ENCODE measurements around the gene SLCO2B1.

DNA sequence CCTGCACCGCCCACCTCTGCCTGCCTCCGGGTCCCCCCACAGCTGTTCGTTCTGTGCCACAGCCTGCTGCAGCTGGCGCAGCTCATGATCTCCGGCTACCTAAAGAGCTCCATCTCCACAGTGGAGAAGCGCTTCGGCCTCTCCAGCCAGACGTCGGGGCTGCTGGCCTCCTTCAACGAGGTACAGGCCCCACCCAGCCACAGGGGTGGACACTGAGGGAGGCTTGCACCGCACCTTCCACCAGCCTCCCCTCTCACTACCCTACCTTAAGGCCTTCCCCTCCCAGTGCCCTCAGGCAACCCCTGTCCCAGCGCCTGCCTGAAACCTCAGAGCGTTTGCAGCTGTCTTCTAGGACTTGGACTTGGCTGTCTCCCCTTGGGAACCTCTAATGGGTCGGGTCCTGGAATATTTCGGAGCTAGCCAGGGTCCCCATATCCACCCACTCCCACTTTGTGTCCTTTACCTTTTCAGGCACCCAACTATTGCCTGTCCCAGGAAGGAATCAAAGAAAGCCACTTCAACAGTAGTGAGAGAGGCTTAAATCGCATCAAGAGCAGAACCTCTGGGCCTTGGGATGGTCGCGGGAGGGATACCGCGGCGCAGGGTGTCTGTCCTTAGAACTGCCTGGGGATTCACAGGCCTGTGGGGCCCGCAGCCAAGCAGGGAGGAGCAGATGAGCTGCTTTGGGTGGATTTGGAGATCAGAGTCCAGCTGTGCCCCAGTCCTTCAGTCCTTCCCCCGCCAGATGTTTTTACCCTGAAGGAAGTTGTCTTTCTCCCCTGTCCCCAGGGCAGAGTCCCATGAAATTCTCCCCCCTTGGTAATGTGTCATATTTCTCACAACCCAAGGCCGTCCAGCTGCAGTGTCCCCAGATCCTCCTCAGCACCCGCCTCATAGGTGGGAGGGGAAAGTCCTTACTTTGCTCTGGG lies 13.3 kb downstream of the SLCO2B1 start:
- TF ChIP-seq, protein P1, sequence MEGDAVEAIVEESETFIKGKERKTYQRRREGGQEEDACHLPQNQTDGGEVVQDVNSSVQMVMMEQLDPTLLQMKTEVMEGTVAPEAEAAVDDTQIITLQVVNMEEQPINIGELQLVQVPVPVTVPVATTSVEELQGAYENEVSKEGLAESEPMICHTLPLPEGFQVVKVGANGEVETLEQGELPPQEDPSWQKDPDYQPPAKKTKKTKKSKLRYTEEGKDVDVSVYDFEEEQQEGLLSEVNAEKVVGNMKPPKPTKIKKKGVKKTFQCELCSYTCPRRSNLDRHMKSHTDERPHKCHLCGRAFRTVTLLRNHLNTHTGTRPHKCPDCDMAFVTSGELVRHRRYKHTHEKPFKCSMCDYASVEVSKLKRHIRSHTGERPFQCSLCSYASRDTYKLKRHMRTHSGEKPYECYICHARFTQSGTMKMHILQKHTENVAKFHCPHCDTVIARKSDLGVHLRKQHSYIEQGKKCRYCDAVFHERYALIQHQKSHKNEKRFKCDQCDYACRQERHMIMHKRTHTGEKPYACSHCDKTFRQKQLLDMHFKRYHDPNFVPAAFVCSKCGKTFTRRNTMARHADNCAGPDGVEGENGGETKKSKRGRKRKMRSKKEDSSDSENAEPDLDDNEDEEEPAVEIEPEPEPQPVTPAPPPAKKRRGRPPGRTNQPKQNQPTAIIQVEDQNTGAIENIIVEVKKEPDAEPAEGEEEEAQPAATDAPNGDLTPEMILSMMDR (IDR thresholded peaks at IDR 0.05; ENCODE audit: control extremely low read depth in 1 of 3, insufficient read depth in 1 of 3, low read depth in 1 of 3, low read length in 3 of 3): no peak
- no peak for TF ChIP-seq EZH2 (IDR thresholded peaks at IDR 0.05; ENCODE audit: low read depth, low read length, severe bottlenecking)
- no peak for TF ChIP-seq SIRT6 (IDR thresholded peaks at IDR 0.05; ENCODE audit: low read length)
- TF ChIP-seq YY1 (IDR thresholded peaks at IDR 0.05; ENCODE audit: low read depth, low read length): no peak
- no peak for TF ChIP-seq TBP (IDR thresholded peaks at IDR 0.05; ENCODE audit: low read depth, low read length)
- TF ChIP-seq, protein P2, sequence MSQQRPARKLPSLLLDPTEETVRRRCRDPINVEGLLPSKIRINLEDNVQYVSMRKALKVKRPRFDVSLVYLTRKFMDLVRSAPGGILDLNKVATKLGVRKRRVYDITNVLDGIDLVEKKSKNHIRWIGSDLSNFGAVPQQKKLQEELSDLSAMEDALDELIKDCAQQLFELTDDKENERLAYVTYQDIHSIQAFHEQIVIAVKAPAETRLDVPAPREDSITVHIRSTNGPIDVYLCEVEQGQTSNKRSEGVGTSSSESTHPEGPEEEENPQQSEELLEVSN (IDR thresholded peaks at IDR 0.05): no peak
- TF ChIP-seq SP1 (IDR thresholded peaks at IDR 0.05; ENCODE audit: low read depth, low read length): no peak
- no peak for TF ChIP-seq ZNF274 (IDR thresholded peaks at IDR 0.05; ENCODE audit: borderline replicate concordance, extremely low read depth, low read length)
- no peak for TF ChIP-seq EGR1 (IDR thresholded peaks at IDR 0.05; ENCODE audit: borderline replicate concordance, low read depth, low read length)
- no peak for TF ChIP-seq HDAC6 (IDR thresholded peaks at IDR 0.05; ENCODE audit: low read depth, low read length)
- TF ChIP-seq MAFK (IDR thresholded peaks at IDR 0.05; ENCODE audit: low read depth, low read length): no peak
- TF ChIP-seq GTF2F1 (IDR thresholded peaks at IDR 0.05; ENCODE audit: borderline replicate concordance, low read depth, low read length): no peak
- TF ChIP-seq POLR2AphosphoS5 (IDR thresholded peaks at IDR 0.05; ENCODE audit: low read depth, low read length): no peak

Data from H1 (cell line).